B cell (primary cell): Measurements from ENCODE around the gene ERG. TPM values are rescaled to one million over a fixed set of nuclear protein-coding genes. Genes with fewer than 3 reads are reported as not detected.

Experiments used
- ATAC-seq: fragments of 200-7000 bp; cut with Tn5 transposase; one replicate; pipeline ENCODE4 v1.10.0; 2021; ENCODE audit warnings: low read depth, mild to moderate bottlenecking, moderate number of reproducible peaks, moderate library complexity
- CTCF ChIA-PET: fragments of 350-600 bp; sonication (Branson Sonifier 250); formaldehyde crosslinking; loops from one replicate; lab custom pipeline; 2021; ENCODE audit warnings: antibody characterized with exemption, inconsistent platforms; lab: Charles Lee
- POLR2A ChIA-PET: fragments of 350-600 bp; sonication (Branson Sonifier 250); formaldehyde crosslinking; loops from one replicate; lab custom pipeline; 2021; ENCODE audit warnings: antibody characterized with exemption; lab: Charles Lee
- DNase-seq: peaks from one replicate; pipeline ENCODE4 v3.0.0; 2013
- H2AFZ ChIP-seq: 2 replicates; pipeline ENCODE4 v1.6.1; 2012; ENCODE audit warnings: mild to moderate bottlenecking, low read depth, low read length; ENCODE audit not compliant: insufficient read depth, poor library complexity, severe bottlenecking
- H3K27ac ChIP-seq, 2 donors: 1 replicate in 1 of 2; 2 replicates in 1 of 2; pipeline ENCODE4 v1.5.1; 2012 to 2013; ENCODE audit warnings: low read length in 2 of 2, mild to moderate bottlenecking in 2 of 2, moderate library complexity in 1 of 2
- H3K27me3 ChIP-seq, 4 experiments: fragments of 200-600 bp in 1 of 4; sonication (generic) in 1 of 4; replicated peaks in 1 of 4; 1 replicate in 2 of 4; 2 replicates in 2 of 4; pipeline versions ENCODE4 v1.6.1 to v1.7.0; 2013 to 2016; ENCODE audit warnings: low read length in 3 of 4, mild to moderate bottlenecking in 2 of 4, mixed read lengths in 1 of 4, moderate library complexity in 1 of 4; ENCODE audit not compliant: insufficient read depth in 4 of 4, control insufficient read depth in 3 of 4; ENCODE audit errors: control extremely low read depth in 1 of 4
- H3K36me3 ChIP-seq, 2 experiments: replicated peaks in 1 of 2; 1 replicate in 1 of 2; 2 replicates in 1 of 2; pipeline versions ENCODE4 v1.6.1 to v1.7.1; 2013; ENCODE audit warnings: low read length in 1 of 2; ENCODE audit not compliant: insufficient read depth in 2 of 2, control insufficient read depth in 1 of 2; ENCODE audit errors: control extremely low read depth in 1 of 2, extremely low read depth in 1 of 2
- H3K4me1 ChIP-seq, 2 donors: fragments of 200-600 bp in 1 of 2; sonication (generic) in 1 of 2; 1 replicate in 1 of 2; 2 replicates in 1 of 2; pipeline versions ENCODE4 v1.5.1 to v1.6.1; 2013 to 2017; ENCODE audit warnings: low read length in 2 of 2; ENCODE audit not compliant: control insufficient read depth in 2 of 2, insufficient read depth in 2 of 2
- H3K4me2 ChIP-seq: replicated peaks from 2 replicates; pipeline ENCODE3; 2012; ENCODE audit warnings: mild to moderate bottlenecking, low read depth, low read length; ENCODE audit not compliant: poor library complexity, severe bottlenecking
- H3K4me3 ChIP-seq, 5 experiments: fragments of 200-600 bp in 1 of 5; sonication (generic) in 1 of 5; 1 replicate in 3 of 5; 2 replicates in 2 of 5; pipeline versions ENCODE4 v1.5.1 to v1.7.0; 2011 to 2016; ENCODE audit warnings: low read length in 4 of 5, mild to moderate bottlenecking in 4 of 5, low read depth in 2 of 5, control low read depth in 1 of 5, moderate library complexity in 1 of 5; ENCODE audit not compliant: insufficient read depth in 1 of 5; ENCODE audit errors: control extremely low read depth in 1 of 5, extremely low read depth in 1 of 5
- H3K79me2 ChIP-seq: fragments of 200-600 bp; sonication (generic); one replicate; pipeline ENCODE4 v1.6.0; 2016; ENCODE audit warnings: low read length; ENCODE audit not compliant: control insufficient read depth, insufficient read depth
- H3K9ac ChIP-seq: fragments of 200-600 bp; sonication (generic); 2 replicates; pipeline ENCODE4 v1.6.1; 2017; ENCODE audit warnings: mild to moderate bottlenecking, low read length, moderate library complexity
- H3K9me3 ChIP-seq, 3 donors: one replicate each; pipeline versions ENCODE4 v1.6.1 to v1.7.1; 2013; ENCODE audit warnings: low read length in 2 of 3; ENCODE audit not compliant: control insufficient read depth in 2 of 3, insufficient read depth in 1 of 3; ENCODE audit errors: control extremely low read depth in 1 of 3
- H4K20me1 ChIP-seq: 2 replicates; pipeline ENCODE4 v1.6.0; 2012; ENCODE audit warnings: mild to moderate bottlenecking, low read length; ENCODE audit not compliant: insufficient read depth, control insufficient read depth, poor library complexity, severe bottlenecking
- H3K27ac Mint-ChIP-seq: one replicate; pipeline ENCODE4 v1.8.0; 2021; ENCODE audit warnings: mixed read lengths
- H3K27me3 Mint-ChIP-seq: one replicate; pipeline ENCODE4 v1.8.0; 2021; ENCODE audit warnings: mixed read lengths
- H3K4me1 Mint-ChIP-seq: one replicate; pipeline ENCODE4 v1.8.0; 2021; ENCODE audit warnings: mixed read lengths
- H3K4me3 Mint-ChIP-seq: one replicate; pipeline ENCODE4 v1.8.0; 2021; ENCODE audit warnings: mixed read lengths
- H3K9me3 Mint-ChIP-seq: one replicate; pipeline ENCODE4 v1.8.0; 2022; ENCODE audit warnings: mixed read lengths; ENCODE audit not compliant: insufficient read depth
- CTCF ChIP-seq: fragments of 200-600 bp; IDR thresholded peaks from one replicate; pipeline ENCODE4 v1.8.0; 2022; ENCODE audit warnings: antibody characterized with exemption, mild to moderate bottlenecking
- EZH2 ChIP-seq: IDR thresholded peaks from 2 replicates; pipeline ENCODE4 v1.6.1; 2012; ENCODE audit warnings: borderline replicate concordance, low read depth, mild to moderate bottlenecking, moderate library complexity, low read length; ENCODE audit not compliant: insufficient read depth, poor library complexity, severe bottlenecking
- WGBS: methylation state at CpG from one replicate; pipeline ENCODE4 v1.1.5; 2013; ENCODE audit warnings: missing lambda C conversion rate; ENCODE audit not compliant: insufficient coverage; 5-methylcytosine and 5-hydroxymethylcytosine counted together
- intact Hi-C: fragments of 100-400 bp; cut with micrococcal nuclease; formaldehyde crosslinking; loops from one replicate; pipeline ENCODE4 v1.10.0; 2022
- polyA plus RNA-seq: library from polyadenylated mRNA; depleted of rRNA; stranded (reverse); fragments of >200 nt; gene quantifications from 2 replicates; pipeline ENCODE4 v1.2.3, GENCODE V29; 2012
- total RNA-seq, 2 donors: library from RNA; stranded (reverse); fragments of 120-200 nt in 1 of 2; gene quantifications; 1 replicate in 1 of 2; 2 replicates in 1 of 2; pipeline versions ENCODE4 v1.2.3 to v1.2.4, GENCODE V29; 2013 to 2022

The ERG gene
- total and polyA plus RNA-seq, 2 donors (not counting 1 experiment from before 2014, with no cell fraction given) = 0.17 TPM; not detected in 1

- H3K27me3 Mint-ChIP-seq = peaks cover 33% of the 10 kb centered on the region
- ChIA-PET CTCF (no interaction called here), POLR2A (no interaction called here)
- TF ChIP-seq CTCF = no peak
- no peak for TF ChIP-seq EZH2
- H3K27ac Mint-ChIP-seq = no peak overlapping the region
- peaks cover 0 to 21% (median 2%) of the 10 kb centered on the region in 4 experiments for H3K27me3 ChIP-seq
- no peaks in the 10 kb centered on the region for H3K36me3 ChIP-seq
- ATAC-seq (no peak), DNase-seq (no peak)
- H4K20me1 ChIP-seq = no peaks in the 10 kb centered on the region
- intact Hi-C loops = no loop called here
- no peaks in the 10 kb centered on the region for H3K9me3 Mint-ChIP-seq
- H3K4me2 ChIP-seq = peak overlapping the region; percentile 11
- WGBS = 64% methylated on average over 14 of the region's 23 CpGs
- H3K4me1 ChIP-seq = no peaks in the 10 kb centered on the region
- peaks cover 0 to 3% (median 0%) of the 10 kb centered on the region in 3 donors for H3K9me3 ChIP-seq
- H2AFZ ChIP-seq = no peak overlapping the region
- no peak overlapping the region for H3K4me3 Mint-ChIP-seq
- no peak overlapping the region for H3K9ac ChIP-seq
- H3K79me2 ChIP-seq = no peaks in the 10 kb centered on the region
- H3K4me1 Mint-ChIP-seq = peaks cover 4% of the 10 kb centered on the region
- no peak overlapping the region for H3K4me3 ChIP-seq
- no peak overlapping the region for H3K27ac ChIP-seq
Observed at GRCh38 chr21:38472412-38473108, 25.7 kb downstream of the ERG start.

DNA sequence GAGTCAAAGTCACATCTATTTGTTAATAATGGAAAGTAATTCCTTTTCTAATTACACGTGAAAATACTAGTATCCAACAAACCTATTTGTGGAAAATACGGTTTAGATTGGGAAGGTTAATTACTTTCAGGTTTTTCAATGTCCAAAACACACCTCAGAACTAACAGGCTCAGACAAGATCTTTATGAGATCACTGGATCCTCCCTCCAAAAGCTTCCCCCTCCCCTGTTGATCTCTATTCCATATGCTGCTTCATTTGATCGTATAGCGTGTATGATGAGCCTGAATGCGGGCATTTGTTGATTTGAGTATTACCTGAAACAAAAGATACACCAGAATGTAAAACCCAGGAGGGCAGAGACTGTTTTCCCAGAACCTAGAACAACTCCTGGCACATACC is 26.5 kb downstream of the ERG start:
- TF ChIP-seq CTCF (no peak), EZH2 (no peak)
- no peak overlapping the region for H2AFZ ChIP-seq
- no peak overlapping the region for H3K27ac ChIP-seq
- DNase-seq = no peak
- peaks cover 0 to 16% (median 0%) of the 10 kb centered on the region in 4 experiments for H3K27me3 ChIP-seq
- H3K9me3 Mint-ChIP-seq = no peaks in the 10 kb centered on the region
- peaks cover 0 to 3% (median 0%) of the 10 kb centered on the region in 3 donors for H3K9me3 ChIP-seq
- no peak overlapping the region for H3K4me3 ChIP-seq
- no peak overlapping the region for H3K4me2 ChIP-seq
- WGBS = no CpG with 5 or more reads among the region's 5 CpGs
- no peak overlapping the region for H3K4me3 Mint-ChIP-seq
- H3K9ac ChIP-seq = no peak overlapping the region
- no peak overlapping the region for H3K27ac Mint-ChIP-seq
- peaks cover 33% of the 10 kb centered on the region for H3K27me3 Mint-ChIP-seq
- ATAC-seq = no peak
- POLR2A ChIA-PET = no interaction called here
- CTCF ChIA-PET = no interaction called here
- no peaks in the 10 kb centered on the region for H3K4me1 ChIP-seq
- H3K79me2 ChIP-seq = no peaks in the 10 kb centered on the region
- no peaks in the 10 kb centered on the region for H4K20me1 ChIP-seq
- intact Hi-C loops = no loop called here
- no peaks in the 10 kb centered on the region for H3K36me3 ChIP-seq
- H3K4me1 Mint-ChIP-seq = peaks cover 4% of the 10 kb centered on the region
